Measurements from ENCODE around the gene NOTUM.
"Not testable (repeated sequence)": the region's sequence is repeated elsewhere in the genome, so short reads cannot be mapped to it uniquely, and the experiment has no call there.

The NOTUM gene

GRCh38 chr17:81983639-81984373, 22.8 kb upstream of the NOTUM start:
- no peak overlapping the region for H3K4me2 ChIP-seq (ENCODE audit: low read length)
- TF ChIP-seq, protein P1, sequence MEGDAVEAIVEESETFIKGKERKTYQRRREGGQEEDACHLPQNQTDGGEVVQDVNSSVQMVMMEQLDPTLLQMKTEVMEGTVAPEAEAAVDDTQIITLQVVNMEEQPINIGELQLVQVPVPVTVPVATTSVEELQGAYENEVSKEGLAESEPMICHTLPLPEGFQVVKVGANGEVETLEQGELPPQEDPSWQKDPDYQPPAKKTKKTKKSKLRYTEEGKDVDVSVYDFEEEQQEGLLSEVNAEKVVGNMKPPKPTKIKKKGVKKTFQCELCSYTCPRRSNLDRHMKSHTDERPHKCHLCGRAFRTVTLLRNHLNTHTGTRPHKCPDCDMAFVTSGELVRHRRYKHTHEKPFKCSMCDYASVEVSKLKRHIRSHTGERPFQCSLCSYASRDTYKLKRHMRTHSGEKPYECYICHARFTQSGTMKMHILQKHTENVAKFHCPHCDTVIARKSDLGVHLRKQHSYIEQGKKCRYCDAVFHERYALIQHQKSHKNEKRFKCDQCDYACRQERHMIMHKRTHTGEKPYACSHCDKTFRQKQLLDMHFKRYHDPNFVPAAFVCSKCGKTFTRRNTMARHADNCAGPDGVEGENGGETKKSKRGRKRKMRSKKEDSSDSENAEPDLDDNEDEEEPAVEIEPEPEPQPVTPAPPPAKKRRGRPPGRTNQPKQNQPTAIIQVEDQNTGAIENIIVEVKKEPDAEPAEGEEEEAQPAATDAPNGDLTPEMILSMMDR (IDR thresholded peaks at IDR 0.05; ENCODE audit: low read depth, low read length, poor library complexity, severe bottlenecking), result no peak
- no peak for TF ChIP-seq EZH2phosphoT487 (IDR thresholded peaks at IDR 0.05; ENCODE audit: borderline replicate concordance, low read length)
- peaks cover 23% of the 10 kb centered on the region; the same call in 1 of the 2 replicates for H3K36me3 ChIP-seq (ENCODE audit: control insufficient read depth, low read length)
- H3K79me2 ChIP-seq (ENCODE audit: control insufficient read depth, low read length), result no peaks in the 10 kb centered on the region; the same call in 1 of the 2 replicates
- no peaks in the 10 kb centered on the region; the same call in 1 of the 2 replicates for H3F3A ChIP-seq (ENCODE audit: control insufficient read depth, insufficient read depth)
- no peaks in the 10 kb centered on the region for H3K27me3 ChIP-seq (ENCODE audit: control insufficient read depth, low read length)
- H3K9me3 ChIP-seq (ENCODE audit: control insufficient read depth, insufficient read depth, low read length), result no peaks in the 10 kb centered on the region
- H3K27ac ChIP-seq (ENCODE audit: low read depth, low read length), result no peak overlapping the region
- peaks cover 2% of the 10 kb centered on the region; the same call in 1 of the 2 replicates for H3K4me1 ChIP-seq (ENCODE audit: control insufficient read depth, low read length)
- H3K4me3 ChIP-seq (ENCODE audit: low read length), result no peak overlapping the region
- no peaks in the 10 kb centered on the region for H3K9me2 ChIP-seq (replicated peaks; ENCODE audit: control insufficient read depth, low read length)
- no peaks in the 10 kb centered on the region for H4K20me1 ChIP-seq (ENCODE audit: control insufficient read depth, insufficient read depth, low read depth, low read length)

DNA sequence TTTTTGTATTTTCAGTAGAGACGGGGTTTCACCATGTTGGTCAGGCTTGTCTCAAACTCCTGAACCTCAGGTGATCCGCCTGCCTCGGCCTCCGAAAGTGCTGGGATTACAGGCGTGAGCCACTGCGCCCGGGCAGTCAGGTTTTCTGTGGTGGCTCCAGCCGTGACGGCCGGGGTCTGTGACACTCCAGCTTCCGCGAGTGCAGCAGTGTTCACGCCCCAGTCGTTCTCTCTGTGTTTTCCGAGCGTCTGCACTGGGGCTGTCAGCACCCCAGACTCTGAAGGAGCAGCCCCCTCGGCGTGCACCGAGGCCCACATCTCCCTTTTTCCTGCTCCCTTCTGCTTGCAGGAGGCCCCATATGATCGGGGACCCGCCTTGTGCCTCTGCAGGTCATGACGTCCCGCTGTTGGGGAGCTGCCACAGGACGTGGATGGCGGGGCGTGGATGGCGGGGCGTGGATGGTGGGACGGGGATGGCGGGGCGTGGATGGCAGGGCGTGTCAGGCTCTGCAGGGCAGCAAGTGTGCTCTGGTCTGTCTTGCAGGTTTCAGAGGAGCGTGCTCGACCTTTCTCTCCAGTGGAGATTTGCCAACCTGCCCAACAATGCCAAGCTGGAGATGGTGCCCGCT, 22.1 kb upstream of the NOTUM start:
- H3K9me3 ChIP-seq (ENCODE audit: control insufficient read depth, insufficient read depth, low read length), result no peaks in the 10 kb centered on the region
- H3K27ac ChIP-seq (ENCODE audit: low read depth, low read length), result no peak overlapping the region
- H3F3A ChIP-seq (ENCODE audit: control insufficient read depth, insufficient read depth), result no peaks in the 10 kb centered on the region; the same call in 1 of the 2 replicates
- no peak overlapping the region for H3K4me2 ChIP-seq (ENCODE audit: low read length)
- no peaks in the 10 kb centered on the region for H3K9me2 ChIP-seq (replicated peaks; ENCODE audit: control insufficient read depth, low read length)
- peaks cover 4% of the 10 kb centered on the region for H3K79me2 ChIP-seq (ENCODE audit: control insufficient read depth, low read length)
- H3K4me3 ChIP-seq (ENCODE audit: low read length), result no peak overlapping the region
- peaks cover 7% of the 10 kb centered on the region for H3K4me1 ChIP-seq (ENCODE audit: control insufficient read depth, low read length)
- H3K36me3 ChIP-seq (ENCODE audit: control insufficient read depth, low read length), result peaks cover 23% of the 10 kb centered on the region; the same call in 1 of the 2 replicates
- TF ChIP-seq, protein P1 (IDR thresholded peaks at IDR 0.05; ENCODE audit: low read depth, low read length, poor library complexity, severe bottlenecking), result no peak
- no peak for TF ChIP-seq EZH2phosphoT487 (IDR thresholded peaks at IDR 0.05; ENCODE audit: borderline replicate concordance, low read length)
- H3K27me3 ChIP-seq (ENCODE audit: control insufficient read depth, low read length), result no peaks in the 10 kb centered on the region
- H4K20me1 ChIP-seq (ENCODE audit: control insufficient read depth, insufficient read depth, low read depth, low read length), result no peaks in the 10 kb centered on the region

- not testable (repeated sequence) for H3K27ac ChIP-seq (ENCODE audit: low read depth, low read length); H3K9me2 ChIP-seq (replicated peaks; ENCODE audit: control insufficient read depth, low read length); H3K79me2 ChIP-seq (ENCODE audit: control insufficient read depth, low read length); H3K4me2 ChIP-seq (ENCODE audit: low read length); H4K20me1 ChIP-seq (ENCODE audit: control insufficient read depth, insufficient read depth, low read depth, low read length); H3F3A ChIP-seq (ENCODE audit: control insufficient read depth, insufficient read depth); H3K9me3 ChIP-seq (ENCODE audit: control insufficient read depth, insufficient read depth, low read length); H3K4me3 ChIP-seq (ENCODE audit: low read length); H3K27me3 ChIP-seq (ENCODE audit: control insufficient read depth, low read length)
- Histone ChIP-seq H3K4me1 (ENCODE audit: control insufficient read depth, low read length) (peaks cover 12% of the 10 kb centered on the region), H3K36me3 (ENCODE audit: control insufficient read depth, low read length) (peaks cover 23% of the 10 kb centered on the region; the same call in 1 of the 2 replicates)
These were observed 20.5 kb upstream of the NOTUM start for GRCh38 chr17:81981511-81981910.
